IMR-90 (cell line): ENCODE data around the gene TTC21A. TPM values are rescaled to one million over a fixed set of nuclear protein-coding genes. Genes with fewer than 3 reads are reported as not detected.
A peak's percentile ranks its signal among the peaks of the same experiment; 100 is the strongest.

Experiments
- ATAC-seq: fragments of 200-7000 bp; cut with Tn5 transposase; 2 replicates; pipeline ENCODE4 v1.9.1; 2020; ENCODE audit warnings: low read depth, mild to moderate bottlenecking, moderate library complexity
- BruUV-seq: library from RNA; stranded (reverse); fragments of 400-500 nt; replicated peaks from 2 replicates; lab custom pipeline; 2021; lab: Mats Ljungman, UMichigan
- CTCF ChIA-PET: fragments of 300-600 bp; formaldehyde crosslinking; extraction: SDS; loops from one replicate; lab custom pipeline; 2021; ENCODE audit warnings: antibody characterized with exemption; lab: Yijun Ruan, JAX
- POLR2A ChIA-PET: fragments of 300-600 bp; sonication (Branson Sonifier 250); formaldehyde crosslinking; loops from one replicate; lab custom pipeline; 2022; ENCODE audit warnings: antibody characterized with exemption; ENCODE audit not compliant: unreplicated experiment; lab: Charles Lee
- DNase-seq: peaks from one replicate; pipeline ENCODE4 v3.0.0; 2013
- H2AFZ ChIP-seq: replicated peaks from 2 replicates; pipeline ENCODE3; 2013; ENCODE audit warnings: low read length, mild to moderate bottlenecking; ENCODE audit not compliant: poor library complexity
- H2AK5ac ChIP-seq: 2 replicates; pipeline ENCODE4 v1.6.1; 2013; ENCODE audit warnings: low read depth, low read length, inconsistent platforms
- H2AK9ac ChIP-seq: replicated peaks from 2 replicates; pipeline ENCODE3; 2013; ENCODE audit warnings: mild to moderate bottlenecking, low read depth, low read length, moderate library complexity; ENCODE audit not compliant: poor library complexity
- H2BK120ac ChIP-seq: 2 replicates; pipeline ENCODE4 v1.6.1; 2013; ENCODE audit warnings: low read depth, low read length, inconsistent platforms
- H2BK15ac ChIP-seq: 3 replicates; pipeline ENCODE4 v1.6.1; 2013; ENCODE audit warnings: low read depth, low read length, inconsistent platforms
- H2BK20ac ChIP-seq: 2 replicates; pipeline ENCODE4 v1.6.1; 2013; ENCODE audit warnings: low read depth, mild to moderate bottlenecking, inconsistent platforms, low read length, moderate library complexity
- H2BK5ac ChIP-seq: 2 replicates; pipeline ENCODE4 v1.6.1; 2013; ENCODE audit warnings: mild to moderate bottlenecking, low read depth, low read length, inconsistent platforms; ENCODE audit not compliant: poor library complexity, severe bottlenecking
- H3K14ac ChIP-seq: replicated peaks from 2 replicates; pipeline ENCODE4 v1.6.1; 2013; ENCODE audit warnings: low read depth, low read length, inconsistent platforms
- H3K18ac ChIP-seq: 2 replicates; pipeline ENCODE4 v1.6.1; 2013; ENCODE audit warnings: low read depth, low read length, control low read depth
- H3K23ac ChIP-seq: 2 replicates; pipeline ENCODE4 v1.6.1; 2013; ENCODE audit warnings: low read depth, low read length, inconsistent platforms
- H3K27ac ChIP-seq: 2 replicates; pipeline ENCODE4 v1.5.1; 2013; ENCODE audit warnings: mild to moderate bottlenecking, control low read depth, low read length; ENCODE audit not compliant: insufficient read depth
- H3K27me3 ChIP-seq: 2 replicates; pipeline ENCODE4 v1.6.1; 2013; ENCODE audit warnings: low read length; ENCODE audit not compliant: control insufficient read depth, insufficient read depth
- H3K36me3 ChIP-seq: 2 replicates; pipeline ENCODE4 v1.6.1; 2013; ENCODE audit warnings: low read length, mixed read lengths; ENCODE audit not compliant: control insufficient read depth, insufficient read depth
- H3K4ac ChIP-seq: 2 replicates; pipeline ENCODE4 v1.6.1; 2013; ENCODE audit warnings: low read depth, low read length, inconsistent platforms
- H3K4me1 ChIP-seq: 2 replicates; pipeline ENCODE4 v1.6.1; 2013; ENCODE audit warnings: low read length, mixed read lengths; ENCODE audit not compliant: control insufficient read depth, insufficient read depth
- H3K4me2 ChIP-seq: 2 replicates; pipeline ENCODE4 v1.6.1; 2013; ENCODE audit warnings: low read depth, mild to moderate bottlenecking, control low read depth, low read length, moderate library complexity
- H3K4me3 ChIP-seq: 2 replicates; pipeline ENCODE4 v1.5.1; 2013; ENCODE audit warnings: low read depth, mild to moderate bottlenecking, control low read depth, low read length, moderate library complexity; ENCODE audit not compliant: insufficient read depth
- H3K56ac ChIP-seq: 2 replicates; pipeline ENCODE4 v1.6.1; 2013; ENCODE audit warnings: low read length, inconsistent platforms; ENCODE audit not compliant: insufficient read depth; ENCODE audit errors: extremely low read depth
- H3K79me1 ChIP-seq, 2 experiments: 2 replicates each; pipeline ENCODE4 v1.6.1; 2013; ENCODE audit warnings: low read length in 2 of 2, inconsistent platforms in 1 of 2, low read depth in 1 of 2
- H3K9ac ChIP-seq: 2 replicates; pipeline ENCODE4 v1.6.1; 2013; ENCODE audit warnings: low read depth, low read length, control low read depth
- H3K9me1 ChIP-seq: 2 replicates; pipeline ENCODE4 v1.6.1; 2013; ENCODE audit warnings: low read length, inconsistent platforms; ENCODE audit not compliant: insufficient read depth
- H3K9me3 ChIP-seq: 2 replicates; pipeline ENCODE4 v1.6.1; 2013; ENCODE audit warnings: low read length; ENCODE audit not compliant: control insufficient read depth, insufficient read depth
- H4K20me1 ChIP-seq: 2 replicates; pipeline ENCODE4 v1.6.1; 2013; ENCODE audit warnings: low read length, inconsistent platforms; ENCODE audit not compliant: insufficient read depth
- H4K5ac ChIP-seq: 2 replicates; pipeline ENCODE4 v1.6.1; 2013; ENCODE audit warnings: mild to moderate bottlenecking, low read depth, low read length, control low read depth
- H4K8ac ChIP-seq, 2 experiments: 2 replicates each; pipeline ENCODE4 v1.6.1; 2013; ENCODE audit warnings: low read depth in 2 of 2, low read length in 2 of 2, control low read depth in 1 of 2, inconsistent platforms in 1 of 2
- H4K91ac ChIP-seq: 2 replicates; pipeline ENCODE4 v1.6.1; 2013; ENCODE audit warnings: low read depth, low read length, inconsistent platforms; ENCODE audit not compliant: insufficient read depth
- MAZ ChIP-seq: IDR thresholded peaks from 2 replicates; pipeline ENCODE4 v1.6.1; 2012; ENCODE audit warnings: low read depth, mild to moderate bottlenecking, low read length, improper control_type of control experiment, moderate library complexity, borderline replicate concordance
- WGBS, 2 experiments: methylation state at CpG; one replicate each; pipeline versions ENCODE4 v1.1.5 to v1.1.7; 2013; ENCODE audit warnings: missing lambda C conversion rate in 2 of 2; ENCODE audit not compliant: insufficient read length in 1 of 2; ENCODE audit errors: extremely low coverage in 2 of 2; 5-methylcytosine and 5-hydroxymethylcytosine counted together
- dilution Hi-C: fragments of 300-500 bp; cut with HindIII; formaldehyde crosslinking; loops from one replicate; pipeline ENCODE4 v1.14.3; 2018; ENCODE audit warnings: low sequenced_read_pairs; ENCODE audit not compliant: unreplicated experiment
- in situ Hi-C: fragments of 300-500 bp; cut with MboI; formaldehyde crosslinking; loops from 3 replicates; pipeline ENCODE4 v1.14.3; 2019; ENCODE audit warnings: low sequenced_read_pairs, inconsistent platforms, mixed read lengths
- intact Hi-C: fragments of 100-400 bp; cut with micrococcal nuclease; formaldehyde crosslinking; loops from 2 replicates; pipeline ENCODE4 v1.10.0; 2022
- polyA plus RNA-seq, 3 experiments: library from polyadenylated mRNA; depleted of rRNA; stranded (reverse); fragments of >200 nt; gene quantifications; 2 replicates each; pipeline ENCODE4 v1.2.3, GENCODE V29; 2012; ENCODE audit warnings: low replicate concordance in 1 of 3
- total RNA-seq: library from RNA; depleted of rRNA; stranded (reverse); fragments of >200 nt; gene quantifications from 2 replicates; pipeline ENCODE4 v1.2.3, GENCODE V29; 2012

Gene TTC21A
- total and polyA plus RNA-seq, 2 of the 4 experiments (the other 2 are of a cell fraction), result 0.90 to 1.8 TPM

DNA sequence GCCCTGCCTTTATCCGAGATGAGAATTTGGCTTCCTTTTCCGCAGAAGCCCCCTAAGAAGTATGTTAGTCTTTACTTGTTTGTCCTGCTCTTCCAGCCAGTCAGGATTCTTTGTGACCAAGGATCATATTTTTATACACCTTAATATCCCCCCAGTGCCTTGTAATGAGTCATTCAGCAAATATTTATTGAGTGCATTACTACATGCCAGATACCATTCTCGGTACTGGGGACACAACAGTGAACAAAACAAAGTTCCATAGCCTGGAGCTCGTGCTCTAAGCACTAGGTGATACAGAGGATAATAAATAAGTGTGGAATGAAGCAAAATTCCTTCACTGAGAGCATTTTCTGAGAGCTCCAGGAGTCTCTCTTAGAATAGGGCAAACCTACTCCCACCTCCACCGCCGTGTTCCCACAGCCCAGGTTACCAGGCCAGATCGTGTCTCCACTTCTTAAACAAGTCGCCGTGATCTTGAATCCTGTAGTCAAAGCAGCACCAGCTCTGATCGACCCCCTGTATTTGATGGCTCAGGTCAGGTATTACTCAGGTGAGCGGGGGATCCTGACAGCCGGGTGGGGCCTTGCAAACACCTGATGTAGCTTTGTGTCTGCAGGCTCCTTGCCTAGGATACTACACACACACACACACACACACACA is 18.5 kb downstream of the TTC21A start:
- TF ChIP-seq MAZ, result no peak
- in situ Hi-C loops, result loop anchor here (5.0 kb wide), 1 partner anchor 161 kb away; no protein-coding TSS in a partner anchor
- 0 out of 2 replicates have a peak overlapping the region, but pooled peaks have one; percentile 6 for H3K4me2 ChIP-seq

More for the DNA sequence above, 18.5 kb downstream of the TTC21A start:
- Histone ChIP-seq H2AK9ac (peak overlapping the region; percentile 33), H3K9me1 (peaks cover 8% of the 10 kb centered on the region), H3K9ac (no peak overlapping the region; the same call in 1 of the 2 replicates), H2AK5ac (peak overlapping the region; percentile 86; the same call in 1 of the 2 replicates), H3K4ac (peak overlapping the region; percentile 52), H3K18ac (no peak overlapping the region), H3K79me1 (no peaks in the 10 kb centered on the region), H3K14ac (0 out of 2 replicates have a peak overlapping the region, but pooled peaks have one; percentile 19), H4K8ac (no peak overlapping the region), H3K4me3 (no peak overlapping the region), H3K56ac (no peak overlapping the region), H3K27ac (no peak overlapping the region), H2BK20ac (no peak overlapping the region), H3K27me3 (no peaks in the 10 kb centered on the region), H3K23ac (no peak overlapping the region), H4K20me1 (no peaks in the 10 kb centered on the region), H4K5ac (no peak overlapping the region), H2AFZ (no peak overlapping the region), H3K36me3 (no peaks in the 10 kb centered on the region), H3K4me1 (peaks cover 5% of the 10 kb centered on the region), H2BK5ac (peak overlapping the region; percentile 10), H2BK120ac (peak overlapping the region; percentile 32; the same call in 1 of the 2 replicates), H2BK15ac (peak overlapping the region; percentile 3; the same call in 1 of the 3 replicates), H4K91ac (0 out of 2 replicates have a peak overlapping the region, but pooled peaks have one; percentile 79), H3K9me3 (no peaks in the 10 kb centered on the region)
- DNase-seq (peak; percentile 39), ATAC-seq (peak; percentile 66)
- POLR2A ChIA-PET, result no interaction called here
- CTCF ChIA-PET, result interaction anchor here (0.5 to 4.4 kb wide), 16 partner anchors 10 to 1382 kb away, joined by 3 to 41 read pairs (median 4); partner anchors contain the start of genes GORASP1 and TTC21A
- WGBS, 2 experiments, result 80% methylated on average over 2 of the region's 12 CpGs; no CpG with 5 or more reads in 1 of the 2 experiments
- BruUV-seq, result no TSS peak
- intact Hi-C loops, result loop anchor here (1.0 to 2.0 kb wide), 3 partner anchors 63 to 166 kb away; no protein-coding TSS in a partner anchor
- dilution Hi-C loops, result no loop called here
